ENCODE measurements around the gene LYVE1. TPM values are rescaled to one million over a fixed set of nuclear protein-coding genes. Genes with fewer than 3 reads are reported as not detected.

Gene LYVE1
- total RNA-seq, 1 donor from 2014 or later, result not detected

DNA sequence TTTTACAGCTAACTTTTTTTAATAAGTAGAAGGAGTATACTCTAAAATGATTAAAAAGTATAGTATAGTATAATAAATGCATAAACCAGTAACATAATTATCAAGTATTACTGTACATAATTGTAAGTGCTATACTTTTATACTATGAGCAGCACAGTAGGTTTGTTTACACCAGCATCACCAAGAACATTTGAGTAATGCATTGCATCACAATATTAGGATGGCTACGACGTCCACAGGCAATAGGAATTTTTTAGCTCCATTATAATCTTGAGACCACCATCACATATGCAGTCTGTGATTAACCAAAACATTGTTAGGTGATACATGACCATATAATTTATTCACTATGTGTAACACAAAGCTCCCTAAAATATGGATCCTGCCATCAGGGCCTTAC is 47.9 kb downstream of the LYVE1 start:
- DNase-seq (ENCODE audit: low read depth) (no peak), FAIRE-seq (no peak)
- TF ChIP-seq, protein P1, sequence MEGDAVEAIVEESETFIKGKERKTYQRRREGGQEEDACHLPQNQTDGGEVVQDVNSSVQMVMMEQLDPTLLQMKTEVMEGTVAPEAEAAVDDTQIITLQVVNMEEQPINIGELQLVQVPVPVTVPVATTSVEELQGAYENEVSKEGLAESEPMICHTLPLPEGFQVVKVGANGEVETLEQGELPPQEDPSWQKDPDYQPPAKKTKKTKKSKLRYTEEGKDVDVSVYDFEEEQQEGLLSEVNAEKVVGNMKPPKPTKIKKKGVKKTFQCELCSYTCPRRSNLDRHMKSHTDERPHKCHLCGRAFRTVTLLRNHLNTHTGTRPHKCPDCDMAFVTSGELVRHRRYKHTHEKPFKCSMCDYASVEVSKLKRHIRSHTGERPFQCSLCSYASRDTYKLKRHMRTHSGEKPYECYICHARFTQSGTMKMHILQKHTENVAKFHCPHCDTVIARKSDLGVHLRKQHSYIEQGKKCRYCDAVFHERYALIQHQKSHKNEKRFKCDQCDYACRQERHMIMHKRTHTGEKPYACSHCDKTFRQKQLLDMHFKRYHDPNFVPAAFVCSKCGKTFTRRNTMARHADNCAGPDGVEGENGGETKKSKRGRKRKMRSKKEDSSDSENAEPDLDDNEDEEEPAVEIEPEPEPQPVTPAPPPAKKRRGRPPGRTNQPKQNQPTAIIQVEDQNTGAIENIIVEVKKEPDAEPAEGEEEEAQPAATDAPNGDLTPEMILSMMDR (IDR thresholded peaks at IDR 0.05; ENCODE audit: insufficient read depth, low read length, severe bottlenecking), result no peak
- H3K27me3 ChIP-seq (ENCODE audit: control insufficient read depth, insufficient read depth, low read length), result no peaks in the 10 kb centered on the region
- no peaks in the 10 kb centered on the region for H3K36me3 ChIP-seq (ENCODE audit: control insufficient read depth, insufficient read depth, low read length)
- no peak overlapping the region for H3K4me3 ChIP-seq (ENCODE audit: low read depth, low read length)

- no peak overlapping the region for H3K4me3 ChIP-seq (ENCODE audit: low read depth, low read length)
- DNase-seq (ENCODE audit: low read depth) (peak; percentile 75), FAIRE-seq (no peak)
- TF ChIP-seq, protein P1 (IDR thresholded peaks at IDR 0.05; ENCODE audit: insufficient read depth, low read length, severe bottlenecking), result no peak
- H3K27me3 ChIP-seq (ENCODE audit: control insufficient read depth, insufficient read depth, low read length), result no peaks in the 10 kb centered on the region
- H3K36me3 ChIP-seq (ENCODE audit: control insufficient read depth, insufficient read depth, low read length), result no peaks in the 10 kb centered on the region
These were observed 48.8 kb downstream of the LYVE1 start for GRCh38 chr11:10519630-10520029.

DNA sequence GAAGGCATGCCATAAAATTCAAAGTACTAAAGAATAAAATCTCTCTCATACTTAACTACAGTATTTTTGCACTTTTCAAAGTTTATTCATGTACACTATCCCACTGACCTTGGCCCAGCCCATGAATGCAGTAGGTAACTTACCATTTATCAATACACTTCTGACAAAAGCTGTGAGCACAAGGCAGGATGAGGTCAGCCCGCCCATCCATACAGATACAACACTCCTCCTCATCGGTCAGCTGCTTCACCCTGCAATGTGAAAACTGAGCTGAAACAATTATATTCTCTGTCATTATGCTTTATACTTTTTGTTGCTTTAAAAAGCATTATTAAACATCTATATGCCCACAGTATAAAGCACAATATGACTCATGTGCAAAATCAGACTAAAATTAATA is 49.6 kb downstream of the LYVE1 start:
- no peaks in the 10 kb centered on the region for H3K27me3 ChIP-seq (ENCODE audit: control insufficient read depth, insufficient read depth, low read length)
- no peak for DNase-seq (ENCODE audit: low read depth)
- TF ChIP-seq, protein P1 (IDR thresholded peaks at IDR 0.05; ENCODE audit: insufficient read depth, low read length, severe bottlenecking), result no peak
- no peaks in the 10 kb centered on the region for H3K36me3 ChIP-seq (ENCODE audit: control insufficient read depth, insufficient read depth, low read length)
- no peak overlapping the region for H3K4me3 ChIP-seq (ENCODE audit: low read depth, low read length)
- FAIRE-seq, result no peak

GRCh38 chr11:10518123-10518522 is 50.3 kb downstream of the LYVE1 start:
- Histone ChIP-seq H3K27me3 (ENCODE audit: control insufficient read depth, insufficient read depth, low read length) (no peaks in the 10 kb centered on the region), H3K4me3 (ENCODE audit: low read depth, low read length) (no peak overlapping the region), H3K36me3 (ENCODE audit: control insufficient read depth, insufficient read depth, low read length) (no peaks in the 10 kb centered on the region)
- peak; percentile 95 for DNase-seq (ENCODE audit: low read depth)
- TF ChIP-seq, protein P1 (IDR thresholded peaks at IDR 0.05; ENCODE audit: insufficient read depth, low read length, severe bottlenecking), result no peak
- FAIRE-seq, result no peak

DNA sequence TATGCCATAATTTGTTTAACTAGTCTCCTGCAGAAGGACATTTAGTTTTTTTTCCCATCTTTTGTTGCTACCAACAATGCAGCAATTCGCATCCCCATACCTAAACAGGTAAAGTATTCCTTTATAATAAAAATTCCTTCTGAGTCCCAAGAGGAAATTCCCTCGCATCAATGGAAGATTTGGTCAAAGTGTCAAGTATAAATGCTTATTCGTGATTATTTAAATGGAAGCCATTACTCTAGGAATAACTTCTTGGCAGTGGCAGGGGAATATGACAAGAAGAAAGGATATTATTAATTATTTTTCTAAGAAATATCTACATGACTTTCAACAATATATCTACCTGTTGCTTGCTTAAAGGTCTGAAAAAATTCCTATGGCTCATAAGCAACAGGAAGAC is 53.0 kb downstream of the LYVE1 start:
- Histone ChIP-seq H3K36me3 (ENCODE audit: control insufficient read depth, insufficient read depth, low read length) (no peaks in the 10 kb centered on the region), H3K27me3 (ENCODE audit: control insufficient read depth, insufficient read depth, low read length) (no peaks in the 10 kb centered on the region), H3K4me3 (ENCODE audit: low read depth, low read length) (no peak overlapping the region)
- TF ChIP-seq, protein P1 (IDR thresholded peaks at IDR 0.05; ENCODE audit: insufficient read depth, low read length, severe bottlenecking), result no peak
- FAIRE-seq, result no peak
- no peak for DNase-seq (ENCODE audit: low read depth)

DNA sequence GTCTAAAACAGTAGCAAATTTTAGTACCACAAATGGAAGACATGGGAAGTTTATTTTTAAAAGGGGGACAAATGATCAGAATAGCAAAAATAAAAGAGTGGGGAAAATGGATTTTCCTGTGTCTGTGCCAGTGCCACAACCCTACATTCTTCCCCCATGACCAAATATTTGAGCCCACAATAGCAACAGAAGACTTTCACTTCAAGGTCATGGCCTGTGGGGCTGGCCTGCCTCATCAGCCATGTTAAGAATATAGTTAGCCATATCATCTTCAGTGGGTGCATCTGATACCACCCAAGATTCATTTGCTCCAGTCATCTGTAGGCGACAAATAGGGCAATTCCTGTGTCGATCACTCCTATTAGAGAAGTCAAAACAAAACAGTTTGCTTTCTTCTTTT is 53.8 kb downstream of the LYVE1 start:
- TF ChIP-seq, protein P1 (IDR thresholded peaks at IDR 0.05; ENCODE audit: insufficient read depth, low read length, severe bottlenecking), result no peak
- no peak for FAIRE-seq
- H3K36me3 ChIP-seq (ENCODE audit: control insufficient read depth, insufficient read depth, low read length), result no peaks in the 10 kb centered on the region
- no peaks in the 10 kb centered on the region for H3K27me3 ChIP-seq (ENCODE audit: control insufficient read depth, insufficient read depth, low read length)
- DNase-seq (ENCODE audit: low read depth), result no peak
- no peak overlapping the region for H3K4me3 ChIP-seq (ENCODE audit: low read depth, low read length)
